Measurements from ENCODE around the gene KCNN3. TPM values are rescaled to one million over a fixed set of nuclear protein-coding genes. Genes with fewer than 3 reads are reported as not detected.

Gene KCNN3
- total RNA-seq, 1 experiment from 2014 or later, result not detected

- Histone ChIP-seq H3K27ac (no peak overlapping the region), H3K4me1 (replicated peaks) (no peaks in the 10 kb centered on the region), H3K36me3 (no peaks in the 10 kb centered on the region), H3K4me3 (no peak overlapping the region), H3K27me3 (replicated peaks) (peaks cover 15% of the 10 kb centered on the region), H3K9me3 (replicated peaks) (no peaks in the 10 kb centered on the region)
- no peak for DNase-seq (ENCODE audit: low read depth in 1 of 2, low spot score in 2 of 2)
These were observed 122.7 kb downstream of the KCNN3 start for GRCh38 chr1:154747380-154747739.

DNA sequence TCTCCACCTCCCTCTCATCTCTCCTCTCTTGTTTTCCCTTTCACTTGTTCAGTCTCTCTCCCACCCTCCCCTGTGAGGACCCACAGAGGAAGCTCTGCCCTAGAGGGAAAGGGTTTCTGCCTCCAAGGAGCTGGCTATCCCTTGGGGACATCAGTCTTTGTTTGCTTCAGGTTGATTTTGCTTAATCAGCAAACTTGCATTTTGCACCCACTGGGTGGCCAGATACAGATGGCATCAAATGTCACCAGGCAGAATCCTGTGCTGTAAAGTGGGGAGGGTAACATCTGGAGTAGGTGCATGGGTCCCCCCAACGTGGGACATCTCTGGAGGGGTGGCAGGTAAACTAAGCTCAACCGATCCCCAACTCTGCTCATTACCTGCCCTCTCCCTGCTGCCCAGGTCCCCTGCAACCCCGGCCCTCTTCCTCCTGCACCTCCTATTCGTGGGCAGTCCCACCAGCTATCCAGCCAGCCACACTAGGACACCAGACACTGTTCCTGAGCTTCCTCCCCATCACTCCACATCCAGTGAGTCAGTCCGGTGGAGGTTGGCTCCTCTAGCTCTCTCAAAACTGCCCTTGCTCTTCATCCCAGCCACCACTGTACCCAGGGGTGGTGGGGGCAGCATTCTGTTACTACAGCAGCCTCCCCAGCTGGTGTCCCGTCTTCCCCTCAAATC is 123.3 kb downstream of the KCNN3 start:
- no peak for DNase-seq (ENCODE audit: low read depth in 1 of 2, low spot score in 2 of 2)
- no peaks in the 10 kb centered on the region for H3K4me1 ChIP-seq (replicated peaks)

DNA sequence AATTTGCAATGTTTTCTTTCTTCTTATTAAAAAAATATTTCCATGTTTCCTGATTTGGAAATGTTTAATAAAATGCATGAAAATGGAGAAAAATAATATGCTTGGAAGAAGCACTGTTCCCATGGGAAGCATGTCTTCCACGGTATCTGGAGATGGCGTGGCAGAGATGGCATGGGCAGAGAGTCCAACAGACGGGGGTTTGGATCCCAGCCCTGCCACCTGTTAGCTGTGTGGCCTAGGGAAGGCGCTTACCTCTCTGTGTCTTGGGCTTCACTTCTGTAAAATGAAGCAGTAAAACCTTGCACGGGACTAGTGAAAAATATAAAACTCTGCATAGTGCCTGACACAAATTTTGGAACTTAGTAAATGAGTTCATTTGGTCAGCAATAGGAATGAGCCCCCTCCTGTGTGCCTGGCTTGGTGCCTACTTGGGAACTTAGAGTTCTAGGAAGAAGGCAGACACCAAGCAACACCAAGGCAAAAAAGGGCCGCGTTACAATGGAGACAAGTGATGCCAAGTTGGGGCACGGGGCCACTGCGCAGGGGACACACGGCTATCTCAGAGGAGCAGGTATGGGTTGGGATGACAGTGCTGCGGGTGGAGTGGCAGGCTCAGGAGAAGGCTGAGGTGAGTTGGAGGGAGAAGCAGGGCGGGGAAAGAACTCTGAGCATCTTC is 124.2 kb downstream of the KCNN3 start:
- H3K27me3 ChIP-seq (replicated peaks), result peaks cover 14% of the 10 kb centered on the region

More for the DNA sequence above, 123.3 kb downstream of the KCNN3 start:
- Histone ChIP-seq H3K9me3 (replicated peaks) (no peaks in the 10 kb centered on the region), H3K27me3 (replicated peaks) (peaks cover 11% of the 10 kb centered on the region), H3K36me3 (no peaks in the 10 kb centered on the region), H3K27ac (no peak overlapping the region), H3K4me3 (no peak overlapping the region)

DNA sequence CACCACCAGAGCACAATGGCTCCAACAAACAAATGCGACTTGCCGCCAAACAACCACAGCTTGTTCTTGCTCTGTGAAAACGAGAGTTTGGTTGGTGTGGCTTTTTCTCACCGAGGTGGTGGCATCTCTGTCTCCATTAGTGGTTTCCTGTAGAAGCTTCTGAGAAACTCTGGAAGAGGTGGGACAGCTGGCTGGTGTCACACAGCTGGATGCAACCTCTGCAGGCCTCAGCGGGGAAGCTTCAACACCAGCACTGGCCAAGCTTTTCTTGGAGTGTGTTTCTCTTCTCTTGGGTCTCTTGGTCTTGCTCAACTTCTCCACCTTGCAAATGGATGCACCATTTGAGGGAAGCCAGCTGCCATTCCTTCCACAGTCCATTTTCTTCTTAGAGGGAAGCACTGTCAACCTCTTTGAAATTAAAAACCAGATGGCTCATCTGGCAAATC is 124.8 kb downstream of the KCNN3 start:
- H3K4me1 ChIP-seq (replicated peaks), result no peaks in the 10 kb centered on the region
- H3K27ac ChIP-seq, result no peak overlapping the region
- H3K27me3 ChIP-seq (replicated peaks), result peaks cover 20% of the 10 kb centered on the region
- no peaks in the 10 kb centered on the region for H3K36me3 ChIP-seq
- no peak overlapping the region for H3K4me3 ChIP-seq
- no peak for DNase-seq (ENCODE audit: low read depth in 1 of 2, low spot score in 2 of 2)
- H3K9me3 ChIP-seq (replicated peaks), result no peaks in the 10 kb centered on the region

More for the DNA sequence above, 124.2 kb downstream of the KCNN3 start:
- Histone ChIP-seq H3K9me3 (replicated peaks) (no peaks in the 10 kb centered on the region), H3K4me1 (replicated peaks) (no peaks in the 10 kb centered on the region), H3K27ac (no peak overlapping the region), H3K4me3 (no peak overlapping the region), H3K36me3 (no peaks in the 10 kb centered on the region)
- no peak for DNase-seq (ENCODE audit: low read depth in 1 of 2, low spot score in 2 of 2)

GRCh38 chr1:154744352-154745035 is 125.6 kb downstream of the KCNN3 start:
- no peak for DNase-seq (ENCODE audit: low read depth in 1 of 2, low spot score in 2 of 2)
- Histone ChIP-seq H3K36me3 (no peaks in the 10 kb centered on the region), H3K27ac (no peak overlapping the region), H3K27me3 (replicated peaks) (peaks cover 23% of the 10 kb centered on the region), H3K4me3 (no peak overlapping the region), H3K9me3 (replicated peaks) (no peaks in the 10 kb centered on the region), H3K4me1 (replicated peaks) (no peaks in the 10 kb centered on the region)

GRCh38 chr1:154743526-154744036 is 126.5 kb downstream of the KCNN3 start:
- DNase-seq (ENCODE audit: low read depth in 1 of 2, low spot score in 2 of 2), result no peak
- Histone ChIP-seq H3K36me3 (no peaks in the 10 kb centered on the region), H3K27me3 (replicated peaks) (peaks cover 21% of the 10 kb centered on the region), H3K27ac (no peak overlapping the region), H3K4me1 (replicated peaks) (no peaks in the 10 kb centered on the region), H3K9me3 (replicated peaks) (no peaks in the 10 kb centered on the region), H3K4me3 (no peak overlapping the region)

DNA sequence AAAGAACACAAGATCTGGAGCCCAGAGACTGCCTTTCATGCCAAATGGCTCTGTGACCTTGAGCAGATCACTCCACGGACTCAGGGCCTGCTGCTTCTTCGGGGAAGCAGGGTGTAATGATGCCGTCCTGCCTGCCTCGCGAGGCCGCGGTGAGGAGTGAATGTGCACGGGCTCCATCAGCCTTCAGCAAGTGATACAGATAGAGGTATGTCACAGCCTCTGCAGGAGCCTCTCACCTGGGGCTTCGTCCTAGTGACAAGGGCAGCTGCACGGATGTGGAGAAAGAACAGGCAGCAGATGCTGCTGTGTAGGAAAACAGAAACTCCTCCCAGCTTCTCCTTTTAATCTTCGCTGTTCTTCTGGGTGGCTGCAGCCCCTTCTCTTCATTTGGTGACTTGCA is 127.5 kb downstream of the KCNN3 start:
- Histone ChIP-seq H3K27me3 (replicated peaks) (peaks cover 20% of the 10 kb centered on the region), H3K4me1 (replicated peaks) (no peaks in the 10 kb centered on the region), H3K36me3 (no peaks in the 10 kb centered on the region), H3K4me3 (no peak overlapping the region), H3K9me3 (replicated peaks) (no peaks in the 10 kb centered on the region), H3K27ac (no peak overlapping the region)
- no peak for DNase-seq (ENCODE audit: low read depth in 1 of 2, low spot score in 2 of 2)

GRCh38 chr1:154741741-154742495 is 128.2 kb downstream of the KCNN3 start:
- H3K4me3 ChIP-seq, result no peak overlapping the region
- no peaks in the 10 kb centered on the region for H3K9me3 ChIP-seq (replicated peaks)
- no peak overlapping the region for H3K27ac ChIP-seq
- H3K27me3 ChIP-seq (replicated peaks), result peaks cover 20% of the 10 kb centered on the region
- H3K4me1 ChIP-seq (replicated peaks), result peaks cover 4% of the 10 kb centered on the region
- DNase-seq (ENCODE audit: low read depth in 1 of 2, low spot score in 2 of 2), result no peak
- H3K36me3 ChIP-seq, result no peaks in the 10 kb centered on the region

DNA sequence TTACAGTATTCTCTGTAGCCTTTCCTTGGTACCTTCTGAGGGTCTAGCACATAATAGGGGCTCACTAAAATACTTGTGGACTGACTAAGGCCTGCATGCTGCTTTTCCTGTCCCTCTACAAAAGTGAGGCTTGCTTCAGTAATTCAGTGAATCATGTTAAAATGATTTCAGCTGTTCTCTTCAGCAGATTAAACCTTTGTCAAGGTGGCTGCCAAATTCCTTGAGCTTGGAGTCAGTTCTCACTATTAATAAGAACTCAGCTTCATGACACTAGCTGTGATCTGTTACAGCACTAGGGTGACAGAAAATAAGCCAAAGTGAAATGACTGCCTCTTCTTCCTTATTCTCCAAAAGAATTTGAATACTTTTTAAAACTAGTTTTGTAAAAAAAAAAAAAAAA is 128.8 kb downstream of the KCNN3 start:
- Histone ChIP-seq H3K4me3 (no peak overlapping the region), H3K9me3 (replicated peaks) (no peaks in the 10 kb centered on the region), H3K4me1 (replicated peaks) (peaks cover 7% of the 10 kb centered on the region), H3K27ac (no peak overlapping the region), H3K27me3 (replicated peaks) (peaks cover 20% of the 10 kb centered on the region), H3K36me3 (no peaks in the 10 kb centered on the region)
- no peak for DNase-seq (ENCODE audit: low read depth in 1 of 2, low spot score in 2 of 2)

DNA sequence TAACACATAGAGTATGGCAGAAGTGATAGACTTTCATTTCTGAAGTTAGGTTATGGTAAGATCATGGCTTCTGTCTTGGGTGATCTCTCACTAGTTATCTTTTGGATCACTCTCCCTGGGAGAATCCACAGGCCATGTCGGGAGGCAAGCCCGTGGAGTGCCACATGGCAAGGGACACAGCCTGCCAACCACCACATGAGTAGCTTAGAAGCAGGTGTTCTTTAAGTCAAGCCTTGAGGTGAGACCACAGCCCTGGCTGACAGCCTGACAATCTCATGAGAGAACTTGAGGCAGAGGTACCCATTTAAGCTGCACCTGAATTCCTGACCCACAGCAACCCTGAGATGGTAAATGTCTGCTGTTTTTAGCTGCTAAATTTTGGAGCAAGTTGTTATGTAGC is 130.4 kb downstream of the KCNN3 start:
- Histone ChIP-seq H3K4me1 (replicated peaks) (peaks cover 7% of the 10 kb centered on the region), H3K9me3 (replicated peaks) (no peaks in the 10 kb centered on the region), H3K4me3 (no peak overlapping the region), H3K36me3 (no peaks in the 10 kb centered on the region), H3K27me3 (replicated peaks) (peaks cover 20% of the 10 kb centered on the region), H3K27ac (no peak overlapping the region)
- no peak for DNase-seq (ENCODE audit: low read depth in 1 of 2, low spot score in 2 of 2)

- peaks cover 17% of the 10 kb centered on the region for H3K27me3 ChIP-seq (replicated peaks)
- no peaks in the 10 kb centered on the region for H3K36me3 ChIP-seq
- DNase-seq (ENCODE audit: low read depth in 1 of 2, low spot score in 2 of 2), result peak in 1 of 2 experiments; percentile 10
- no peak overlapping the region for H3K27ac ChIP-seq
- peaks cover 7% of the 10 kb centered on the region for H3K4me1 ChIP-seq (replicated peaks)
- H3K4me3 ChIP-seq, result no peak overlapping the region
- no peaks in the 10 kb centered on the region for H3K9me3 ChIP-seq (replicated peaks)
These were observed 133.2 kb downstream of the KCNN3 start for GRCh38 chr1:154736841-154737240.

- H3K4me1 ChIP-seq (replicated peaks), result peaks cover 14% of the 10 kb centered on the region
- no peaks in the 10 kb centered on the region for H3K36me3 ChIP-seq
- no peaks in the 10 kb centered on the region for H3K9me3 ChIP-seq (replicated peaks)
- DNase-seq (ENCODE audit: low read depth in 1 of 2, low spot score in 2 of 2), result no peak
- H3K27me3 ChIP-seq (replicated peaks), result peaks cover 13% of the 10 kb centered on the region
- no peak overlapping the region for H3K27ac ChIP-seq
- H3K4me3 ChIP-seq, result no peak overlapping the region
These were observed 134.3 kb downstream of the KCNN3 start for GRCh38 chr1:154735804-154736168.

GRCh38 chr1:154735061-154735803 is 134.8 kb downstream of the KCNN3 start:
- H3K9me3 ChIP-seq (replicated peaks), result no peaks in the 10 kb centered on the region
- peaks cover 19% of the 10 kb centered on the region for H3K4me1 ChIP-seq (replicated peaks)
- no peak overlapping the region for H3K4me3 ChIP-seq
- H3K27me3 ChIP-seq (replicated peaks), result peaks cover 8% of the 10 kb centered on the region; the same call in 1 of the 2 replicates
- H3K36me3 ChIP-seq, result no peaks in the 10 kb centered on the region
- DNase-seq (ENCODE audit: low read depth in 1 of 2, low spot score in 2 of 2), result no peak
- H3K27ac ChIP-seq, result no peak overlapping the region
